Activated T-cell treated with anti-CD3 and anti-CD28 coated beads, Interleukin-2, amount 50 U/mL, for 4 hours (primary cell): ENCODE data around the gene ACACA. TPM values are rescaled to one million over a fixed set of nuclear protein-coding genes. Genes with fewer than 3 reads are reported as not detected.
"Not testable (repeated sequence)": the region's sequence is repeated elsewhere in the genome, so short reads cannot be mapped to it uniquely, and the experiment has no call there.

Experiments used
- ATAC-seq, 2 donors: fragments of 200-7000 bp; cut with Tn5 transposase; one replicate each; pipeline ENCODE4 v1.10.0; 2021
- DNase-seq: peaks from one replicate; pipeline ENCODE4 v3.0.0-alpha.2; 2020
- H3K27me3 Mint-ChIP-seq: one replicate; pipeline ENCODE4 v1.8.0; 2021; ENCODE audit warnings: low read depth, mixed read lengths
- H3K36me3 Mint-ChIP-seq: one replicate; pipeline ENCODE4 v1.8.0; 2022; ENCODE audit warnings: mixed read lengths; ENCODE audit not compliant: insufficient read depth
- H3K4me1 Mint-ChIP-seq: one replicate; pipeline ENCODE4 v1.8.0; 2021; ENCODE audit warnings: low read depth, mixed read lengths
- H3K4me3 Mint-ChIP-seq: one replicate; pipeline ENCODE4 v1.8.0; 2021; ENCODE audit warnings: mild to moderate bottlenecking, moderate library complexity, mixed read lengths
- H3K9me3 Mint-ChIP-seq: one replicate; pipeline ENCODE4 v1.8.0; 2021; ENCODE audit warnings: mixed read lengths
- total RNA-seq, 3 donors: library from RNA; stranded (reverse); gene quantifications; one replicate each; pipeline ENCODE4 v1.2.1, GENCODE V29; 2021

ACACA gene
- total RNA-seq, 3 donors from 2014 or later: 58.7 to 65.5 (median 61.2) TPM

GRCh38 chr17:37413875-37414519 lies 7.4 kb upstream of the ACACA start:
- ATAC-seq (no peak), DNase-seq (no peak)
- H3K36me3 Mint-ChIP-seq: peaks cover 21% of the 10 kb centered on the region
- no peak overlapping the region for H3K4me3 Mint-ChIP-seq
- H3K27me3 Mint-ChIP-seq: no peaks in the 10 kb centered on the region
- H3K9me3 Mint-ChIP-seq: no peaks in the 10 kb centered on the region
- H3K4me1 Mint-ChIP-seq: peaks cover 11% of the 10 kb centered on the region

GRCh38 chr17:37410357-37410756 lies 3.7 kb upstream of the ACACA start:
- ATAC-seq (no peak), DNase-seq (no peak)
- Mint-ChIP-seq H3K27me3 (no peaks in the 10 kb centered on the region), H3K4me3 (peak overlapping the region; percentile 29), H3K4me1 (peaks cover 26% of the 10 kb centered on the region), H3K36me3 (peaks cover 22% of the 10 kb centered on the region), H3K9me3 (no peaks in the 10 kb centered on the region)

GRCh38 chr17:37408145-37408479 lies 1.5 kb upstream of the ACACA start:
- H3K27me3 Mint-ChIP-seq, DNase-seq, H3K9me3 Mint-ChIP-seq, ATAC-seq: not testable (repeated sequence)
- Mint-ChIP-seq H3K4me1 (peaks cover 39% of the 10 kb centered on the region), H3K4me3 (peak overlapping the region; percentile 95), H3K36me3 (peaks cover 11% of the 10 kb centered on the region)

- H3K27me3 Mint-ChIP-seq: no peaks in the 10 kb centered on the region
- ATAC-seq: no peak
- peaks cover 10% of the 10 kb centered on the region for H3K36me3 Mint-ChIP-seq
- H3K4me3 Mint-ChIP-seq: peak overlapping the region; percentile 99
- no peak for DNase-seq
- peaks cover 46% of the 10 kb centered on the region for H3K4me1 Mint-ChIP-seq
- H3K9me3 Mint-ChIP-seq: no peaks in the 10 kb centered on the region
Observed at GRCh38 chr17:37405955-37406634, 541 bp downstream of the ACACA start.

GRCh38 chr17:37405522-37405921 lies 1.1 kb downstream of the ACACA start:
- peaks cover 44% of the 10 kb centered on the region for H3K4me1 Mint-ChIP-seq
- H3K36me3 Mint-ChIP-seq: not testable (repeated sequence)

GRCh38 chr17:37400505-37400904 lies 6.1 kb downstream of the ACACA start:
- ATAC-seq: no peak
- Mint-ChIP-seq H3K4me3 (no peak overlapping the region), H3K4me1 (peaks cover 27% of the 10 kb centered on the region), H3K27me3 (no peaks in the 10 kb centered on the region), H3K9me3 (no peaks in the 10 kb centered on the region), H3K36me3 (peaks cover 2% of the 10 kb centered on the region)
- no peak for DNase-seq

More at GRCh38 chr17:37405522-37405921, 1.1 kb downstream of the ACACA start:
- H3K27me3 Mint-ChIP-seq, ATAC-seq, H3K9me3 Mint-ChIP-seq, DNase-seq: not testable (repeated sequence)
- peak overlapping the region; percentile 99 for H3K4me3 Mint-ChIP-seq

- Mint-ChIP-seq H3K4me1 (peaks cover 18% of the 10 kb centered on the region), H3K36me3 (no peaks in the 10 kb centered on the region), H3K9me3 (no peaks in the 10 kb centered on the region), H3K27me3 (no peaks in the 10 kb centered on the region), H3K4me3 (no peak overlapping the region)
- DNase-seq (no peak), ATAC-seq (no peak)
Observed at GRCh38 chr17:37399265-37399803, 7.3 kb downstream of the ACACA start.

GRCh38 chr17:37393352-37393751 lies 13.3 kb downstream of the ACACA start:
- no peak for ATAC-seq
- no peak for DNase-seq
- peaks cover 16% of the 10 kb centered on the region for H3K4me1 Mint-ChIP-seq
- H3K27me3 Mint-ChIP-seq: no peaks in the 10 kb centered on the region
- no peaks in the 10 kb centered on the region for H3K36me3 Mint-ChIP-seq
- no peaks in the 10 kb centered on the region for H3K9me3 Mint-ChIP-seq
- no peak overlapping the region for H3K4me3 Mint-ChIP-seq

GRCh38 chr17:37392024-37392590 lies 14.5 kb downstream of the ACACA start:
- DNase-seq (no peak), ATAC-seq (peak; percentile 55 to 77)
- no peaks in the 10 kb centered on the region for H3K9me3 Mint-ChIP-seq
- H3K36me3 Mint-ChIP-seq: no peaks in the 10 kb centered on the region
- H3K4me1 Mint-ChIP-seq: peaks cover 14% of the 10 kb centered on the region
- H3K4me3 Mint-ChIP-seq: no peak overlapping the region
- H3K27me3 Mint-ChIP-seq: no peaks in the 10 kb centered on the region

GRCh38 chr17:37391146-37391545 lies 15.5 kb downstream of the ACACA start:
- no peak overlapping the region for H3K4me3 Mint-ChIP-seq
- no peaks in the 10 kb centered on the region for H3K9me3 Mint-ChIP-seq
- H3K4me1 Mint-ChIP-seq: peaks cover 14% of the 10 kb centered on the region
- no peaks in the 10 kb centered on the region for H3K27me3 Mint-ChIP-seq
- no peaks in the 10 kb centered on the region for H3K36me3 Mint-ChIP-seq
- ATAC-seq (no peak), DNase-seq (no peak)

GRCh38 chr17:37389160-37389559 lies 17.5 kb downstream of the ACACA start:
- Mint-ChIP-seq H3K4me1 (peaks cover 14% of the 10 kb centered on the region), H3K27me3 (no peaks in the 10 kb centered on the region), H3K4me3 (no peak overlapping the region), H3K9me3 (no peaks in the 10 kb centered on the region), H3K36me3 (no peaks in the 10 kb centered on the region)
- no peak for DNase-seq
- ATAC-seq: no peak

- DNase-seq (no peak), ATAC-seq (no peak)
- Mint-ChIP-seq H3K27me3 (no peaks in the 10 kb centered on the region), H3K4me3 (no peak overlapping the region), H3K4me1 (peaks cover 14% of the 10 kb centered on the region), H3K36me3 (no peaks in the 10 kb centered on the region), H3K9me3 (no peaks in the 10 kb centered on the region)
Observed at GRCh38 chr17:37388266-37388665, 18.4 kb downstream of the ACACA start.

GRCh38 chr17:37386462-37386861 lies 20.2 kb downstream of the ACACA start:
- no peak for DNase-seq
- Mint-ChIP-seq H3K4me1 (peaks cover 3% of the 10 kb centered on the region), H3K4me3 (no peak overlapping the region), H3K27me3 (no peaks in the 10 kb centered on the region), H3K9me3 (no peaks in the 10 kb centered on the region), H3K36me3 (peaks cover 2% of the 10 kb centered on the region)
- ATAC-seq: no peak

- Mint-ChIP-seq H3K27me3 (no peaks in the 10 kb centered on the region), H3K36me3 (peaks cover 2% of the 10 kb centered on the region)
Observed at GRCh38 chr17:37385474-37385990, 21.1 kb downstream of the ACACA start.

More at GRCh38 chr17:37385474-37385990, 21.1 kb downstream of the ACACA start:
- Mint-ChIP-seq H3K4me1 (no peaks in the 10 kb centered on the region), H3K4me3 (no peak overlapping the region), H3K9me3 (no peaks in the 10 kb centered on the region)
- DNase-seq (no peak), ATAC-seq (no peak)
